ENCODE measurements around the gene P2RY6.

Gene P2RY6

DNA sequence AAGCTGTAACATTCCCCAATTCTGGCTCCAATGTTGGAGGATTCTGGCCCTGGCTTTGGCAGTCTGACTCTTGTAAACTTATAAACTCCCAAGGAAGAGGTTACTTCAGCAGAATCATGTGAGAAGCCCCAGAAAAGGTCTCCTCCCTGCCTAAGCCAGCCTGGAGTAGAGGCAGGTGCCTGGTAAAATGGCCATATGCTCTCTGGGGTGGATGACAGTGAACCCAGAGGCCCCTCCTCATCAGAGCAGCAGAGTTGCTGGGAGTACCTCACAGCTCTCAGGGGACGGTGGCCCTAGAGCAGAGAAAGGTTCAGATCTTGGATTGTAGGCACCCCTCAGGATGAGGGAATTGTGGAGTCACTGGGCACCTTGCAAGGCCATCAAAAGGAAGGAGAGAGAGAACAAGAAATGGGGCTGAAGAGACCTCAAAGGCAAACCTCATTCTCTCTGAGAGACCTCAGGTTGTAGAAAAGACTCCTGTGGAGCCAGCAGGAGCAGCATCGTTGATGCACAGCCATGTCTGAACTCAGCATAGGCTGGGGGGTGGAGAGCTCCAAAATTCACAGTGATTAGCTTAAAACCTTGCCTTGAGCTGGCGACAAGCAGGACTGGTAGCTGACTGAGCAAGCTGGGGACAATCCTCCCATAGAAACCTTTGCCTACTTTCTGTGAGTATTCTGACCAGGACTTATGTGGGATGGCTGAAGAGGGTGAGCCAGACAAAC lies 4.9 kb upstream of the P2RY6 start:
- TF ChIP-seq EGR1 (IDR thresholded peaks at IDR 0.05) (no peak), CREB1 (IDR thresholded peaks at IDR 0.05; ENCODE audit: low read depth) (no peak), CEBPB (IDR thresholded peaks at IDR 0.05) (no peak), YY1 (IDR thresholded peaks at IDR 0.05; ENCODE audit: low read depth) (no peak), TAF1 (IDR thresholded peaks at IDR 0.05; ENCODE audit: low read depth) (no peak), TCF12 (IDR thresholded peaks at IDR 0.05; ENCODE audit: low read depth) (no peak), RAD21 (IDR thresholded peaks at IDR 0.05; ENCODE audit: low read depth) (no peak), TEAD4 (IDR thresholded peaks at IDR 0.05) (no peak), REST (IDR thresholded peaks at IDR 0.05; ENCODE audit: low read depth) (no peak), EP300 (IDR thresholded peaks at IDR 0.05; ENCODE audit: borderline replicate concordance) (no peak), ZBTB7A (IDR thresholded peaks at IDR 0.05; ENCODE audit: low read depth) (no peak), FOXM1 (IDR thresholded peaks at IDR 0.05; ENCODE audit: borderline replicate concordance, low read depth) (no peak), MAX (IDR thresholded peaks at IDR 0.05) (no peak), NFIC (IDR thresholded peaks at IDR 0.05) (no peak)
- TF ChIP-seq, protein P1, sequence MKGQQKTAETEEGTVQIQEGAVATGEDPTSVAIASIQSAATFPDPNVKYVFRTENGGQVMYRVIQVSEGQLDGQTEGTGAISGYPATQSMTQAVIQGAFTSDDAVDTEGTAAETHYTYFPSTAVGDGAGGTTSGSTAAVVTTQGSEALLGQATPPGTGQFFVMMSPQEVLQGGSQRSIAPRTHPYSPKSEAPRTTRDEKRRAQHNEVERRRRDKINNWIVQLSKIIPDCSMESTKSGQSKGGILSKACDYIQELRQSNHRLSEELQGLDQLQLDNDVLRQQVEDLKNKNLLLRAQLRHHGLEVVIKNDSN (IDR thresholded peaks at IDR 0.05), result no peak

- TF ChIP-seq RAD21 (IDR thresholded peaks at IDR 0.05; ENCODE audit: low read depth) (no peak), TEAD4 (IDR thresholded peaks at IDR 0.05) (no peak), TCF12 (IDR thresholded peaks at IDR 0.05; ENCODE audit: low read depth) (no peak), ZBTB7A (IDR thresholded peaks at IDR 0.05; ENCODE audit: low read depth) (no peak), CEBPB (IDR thresholded peaks at IDR 0.05) (no peak), MAX (IDR thresholded peaks at IDR 0.05) (no peak), FOXM1 (IDR thresholded peaks at IDR 0.05; ENCODE audit: borderline replicate concordance, low read depth) (no peak), CREB1 (IDR thresholded peaks at IDR 0.05; ENCODE audit: low read depth) (no peak), NFIC (IDR thresholded peaks at IDR 0.05) (no peak), EP300 (IDR thresholded peaks at IDR 0.05; ENCODE audit: borderline replicate concordance) (no peak), REST (IDR thresholded peaks at IDR 0.05; ENCODE audit: low read depth) (no peak)
- TF ChIP-seq, protein P1 (IDR thresholded peaks at IDR 0.05), result no peak
Observed at GRCh38 chr11:73267906-73268540, 4.1 kb upstream of the P2RY6 start.

GRCh38 chr11:73268671-73269271 lies 3.4 kb upstream of the P2RY6 start:
- TF ChIP-seq FOXM1 (IDR thresholded peaks at IDR 0.05; ENCODE audit: borderline replicate concordance, low read depth) (no peak), CEBPB (IDR thresholded peaks at IDR 0.05) (no peak), EP300 (IDR thresholded peaks at IDR 0.05; ENCODE audit: borderline replicate concordance) (no peak), TCF12 (IDR thresholded peaks at IDR 0.05; ENCODE audit: low read depth) (no peak), YY1 (IDR thresholded peaks at IDR 0.05; ENCODE audit: low read depth) (no peak), RAD21 (IDR thresholded peaks at IDR 0.05; ENCODE audit: low read depth) (no peak), TEAD4 (IDR thresholded peaks at IDR 0.05) (no peak), TAF1 (IDR thresholded peaks at IDR 0.05; ENCODE audit: low read depth) (no peak), ZBTB7A (IDR thresholded peaks at IDR 0.05; ENCODE audit: low read depth) (no peak), CREB1 (IDR thresholded peaks at IDR 0.05; ENCODE audit: low read depth) (no peak)
- TF ChIP-seq, protein P1 (IDR thresholded peaks at IDR 0.05), result no peak

DNA sequence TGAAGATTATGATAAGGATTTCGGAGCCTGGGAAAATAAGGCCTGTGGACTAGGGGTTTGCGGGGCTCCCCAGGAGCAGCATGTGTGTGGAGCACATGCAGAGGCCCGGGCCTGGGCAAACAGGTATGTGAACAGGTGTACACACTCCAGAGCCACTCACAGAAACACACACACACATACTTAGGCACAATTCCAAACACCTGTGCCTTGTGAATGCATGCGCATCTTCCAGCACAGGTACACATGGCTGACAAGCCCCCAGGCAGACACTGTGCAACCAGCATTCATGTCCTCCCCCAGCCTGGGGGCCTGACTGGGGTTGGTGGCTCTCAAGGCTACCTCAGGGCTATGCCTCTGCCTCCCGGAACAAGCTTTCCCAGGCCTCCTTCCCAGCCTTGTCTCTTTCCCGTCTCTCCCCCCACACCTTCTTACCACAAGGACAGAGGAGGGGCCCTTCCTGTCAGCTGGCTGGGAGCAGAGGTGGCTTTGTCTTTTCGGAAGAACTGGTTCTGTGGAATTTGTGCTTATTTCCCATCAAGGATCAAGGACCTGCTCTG lies 2.6 kb upstream of the P2RY6 start:
- 0 out of 2 replicates have a peak, but pooled peaks have one; percentile 31 for TF ChIP-seq TEAD4 (IDR thresholded peaks at IDR 0.05)
- TF ChIP-seq TCF12 (IDR thresholded peaks at IDR 0.05; ENCODE audit: low read depth), result 0 out of 2 replicates have a peak, but pooled peaks have one; percentile 26
- TF ChIP-seq ZBTB7A (IDR thresholded peaks at IDR 0.05; ENCODE audit: low read depth), result no peak

Data from Ishikawa (cell line).